Fibroblast of pulmonary artery (primary cell): ENCODE results near the gene ZNF613.

Source experiments
- DNase-seq: peaks from one replicate; pipeline ENCODE4 v3.0.0-alpha.2; 2010; ENCODE audit warnings: low read depth
- H3K4me3 ChIP-seq: replicated peaks from 2 replicates; pipeline ENCODE4 v1.5.1; 2011; ENCODE audit warnings: low read depth, mild to moderate bottlenecking, control low read depth, low read length, moderate library complexity
- TF ChIP-seq, protein P1 (sequence below): IDR thresholded peaks from 2 replicates; pipeline ENCODE4 v1.5.1; 2011; ENCODE audit warnings: mild to moderate bottlenecking, control low read depth, low read length, inconsistent platforms; ENCODE audit errors: missing control alignments

The ZNF613 gene

DNA sequence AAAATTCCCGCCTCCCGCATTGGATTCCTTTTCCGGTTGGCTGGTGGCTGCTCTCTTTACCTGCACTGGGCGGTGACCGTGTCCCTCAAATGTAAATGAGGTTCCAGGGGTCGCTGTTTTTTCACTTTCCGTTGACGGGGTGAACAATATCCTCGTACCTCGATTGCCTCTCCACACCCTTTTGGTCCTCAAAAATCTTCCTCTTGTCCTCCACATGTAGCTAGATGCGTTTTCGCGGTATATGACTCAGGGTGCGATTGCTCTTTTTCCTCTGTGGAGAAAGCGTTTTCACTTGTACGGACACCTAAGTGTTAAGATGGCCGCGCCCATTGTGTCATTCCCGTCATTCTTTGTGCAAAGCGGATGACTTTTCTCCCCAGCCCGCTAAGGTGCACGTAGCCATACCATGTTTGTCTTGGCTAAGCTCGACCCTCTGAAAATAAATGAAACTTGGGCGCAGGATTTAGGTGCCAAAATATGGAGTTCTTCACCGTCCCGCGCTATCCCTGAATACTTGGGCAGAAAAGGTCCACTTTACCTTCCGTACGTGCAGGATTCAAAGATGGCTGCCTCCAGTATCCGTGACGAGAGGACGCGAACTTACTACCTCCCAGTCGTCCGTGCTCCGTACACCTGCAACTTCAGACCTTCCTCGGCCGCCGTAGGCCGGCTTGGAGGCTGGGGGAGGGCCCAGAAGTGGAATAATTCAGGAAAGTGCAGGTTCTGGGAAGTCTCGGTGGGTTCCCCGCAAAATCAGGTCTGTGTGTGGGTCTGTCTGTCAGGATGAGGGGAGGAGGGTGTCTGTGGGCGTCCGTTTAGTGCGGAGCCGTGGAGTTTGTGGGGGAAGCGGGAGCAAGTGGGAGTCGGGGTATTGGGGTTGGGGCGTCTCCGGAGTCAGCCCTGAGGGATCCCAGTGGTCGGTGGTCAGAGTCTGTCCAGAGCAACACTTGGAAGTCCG lies at the start of gene ZNF613:
TSS of gene ZNF613 (plus strand) at position 689 of the 958 bp plus-strand sequence. CDS start 8,749 bp downstream, outside the sequence.
- peak within 1 kb of the TSS; percentile 100 for H3K4me3 ChIP-seq
- peak; percentile 98 for DNase-seq
- TF ChIP-seq, protein P1, sequence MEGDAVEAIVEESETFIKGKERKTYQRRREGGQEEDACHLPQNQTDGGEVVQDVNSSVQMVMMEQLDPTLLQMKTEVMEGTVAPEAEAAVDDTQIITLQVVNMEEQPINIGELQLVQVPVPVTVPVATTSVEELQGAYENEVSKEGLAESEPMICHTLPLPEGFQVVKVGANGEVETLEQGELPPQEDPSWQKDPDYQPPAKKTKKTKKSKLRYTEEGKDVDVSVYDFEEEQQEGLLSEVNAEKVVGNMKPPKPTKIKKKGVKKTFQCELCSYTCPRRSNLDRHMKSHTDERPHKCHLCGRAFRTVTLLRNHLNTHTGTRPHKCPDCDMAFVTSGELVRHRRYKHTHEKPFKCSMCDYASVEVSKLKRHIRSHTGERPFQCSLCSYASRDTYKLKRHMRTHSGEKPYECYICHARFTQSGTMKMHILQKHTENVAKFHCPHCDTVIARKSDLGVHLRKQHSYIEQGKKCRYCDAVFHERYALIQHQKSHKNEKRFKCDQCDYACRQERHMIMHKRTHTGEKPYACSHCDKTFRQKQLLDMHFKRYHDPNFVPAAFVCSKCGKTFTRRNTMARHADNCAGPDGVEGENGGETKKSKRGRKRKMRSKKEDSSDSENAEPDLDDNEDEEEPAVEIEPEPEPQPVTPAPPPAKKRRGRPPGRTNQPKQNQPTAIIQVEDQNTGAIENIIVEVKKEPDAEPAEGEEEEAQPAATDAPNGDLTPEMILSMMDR: peak; percentile 21

DNA sequence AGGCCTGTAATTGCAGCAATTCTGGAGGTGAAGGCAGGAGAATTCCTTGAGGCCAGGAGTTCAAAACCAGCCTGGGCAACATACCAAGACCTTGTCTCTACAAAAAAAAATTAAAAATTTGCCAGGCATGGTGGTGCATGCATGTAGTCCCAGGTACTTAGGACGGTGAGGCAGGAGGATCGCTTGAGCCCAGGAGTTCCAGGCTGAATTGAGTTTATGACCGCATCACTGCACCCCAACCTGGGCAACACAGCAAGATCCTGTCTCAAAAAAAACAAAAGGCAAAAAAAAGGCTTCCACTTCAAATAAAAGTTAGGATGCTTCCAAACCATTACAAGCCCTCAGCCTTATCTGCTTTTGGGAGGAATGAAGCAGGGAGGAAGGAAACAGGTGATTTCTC lies 44.8 kb upstream of the ZNF613 start:
- H3K4me3 ChIP-seq: no peak overlapping the region
- TF ChIP-seq, protein P1: no peak
- no peak for DNase-seq

DNA sequence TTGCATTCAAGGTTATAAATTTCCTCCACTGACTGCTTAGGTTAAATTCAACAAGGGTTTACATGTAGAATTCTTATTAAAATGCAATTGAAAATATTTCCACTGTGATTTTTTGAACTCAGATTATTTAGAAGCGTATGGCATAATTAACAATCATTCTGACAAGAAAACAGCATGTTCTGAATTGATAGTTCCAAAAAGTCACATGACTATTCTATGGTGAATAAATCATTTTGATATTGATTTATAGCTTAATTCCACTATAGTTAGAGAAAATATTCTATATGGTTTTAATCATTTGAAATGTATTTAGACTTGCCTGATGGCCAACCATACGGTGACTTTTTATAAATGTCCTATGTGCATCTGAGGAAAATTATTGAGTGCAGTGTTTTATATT lies 42.6 kb upstream of the ZNF613 start:
- TF ChIP-seq, protein P1: no peak
- no peak for DNase-seq
- H3K4me3 ChIP-seq: no peak overlapping the region

DNA sequence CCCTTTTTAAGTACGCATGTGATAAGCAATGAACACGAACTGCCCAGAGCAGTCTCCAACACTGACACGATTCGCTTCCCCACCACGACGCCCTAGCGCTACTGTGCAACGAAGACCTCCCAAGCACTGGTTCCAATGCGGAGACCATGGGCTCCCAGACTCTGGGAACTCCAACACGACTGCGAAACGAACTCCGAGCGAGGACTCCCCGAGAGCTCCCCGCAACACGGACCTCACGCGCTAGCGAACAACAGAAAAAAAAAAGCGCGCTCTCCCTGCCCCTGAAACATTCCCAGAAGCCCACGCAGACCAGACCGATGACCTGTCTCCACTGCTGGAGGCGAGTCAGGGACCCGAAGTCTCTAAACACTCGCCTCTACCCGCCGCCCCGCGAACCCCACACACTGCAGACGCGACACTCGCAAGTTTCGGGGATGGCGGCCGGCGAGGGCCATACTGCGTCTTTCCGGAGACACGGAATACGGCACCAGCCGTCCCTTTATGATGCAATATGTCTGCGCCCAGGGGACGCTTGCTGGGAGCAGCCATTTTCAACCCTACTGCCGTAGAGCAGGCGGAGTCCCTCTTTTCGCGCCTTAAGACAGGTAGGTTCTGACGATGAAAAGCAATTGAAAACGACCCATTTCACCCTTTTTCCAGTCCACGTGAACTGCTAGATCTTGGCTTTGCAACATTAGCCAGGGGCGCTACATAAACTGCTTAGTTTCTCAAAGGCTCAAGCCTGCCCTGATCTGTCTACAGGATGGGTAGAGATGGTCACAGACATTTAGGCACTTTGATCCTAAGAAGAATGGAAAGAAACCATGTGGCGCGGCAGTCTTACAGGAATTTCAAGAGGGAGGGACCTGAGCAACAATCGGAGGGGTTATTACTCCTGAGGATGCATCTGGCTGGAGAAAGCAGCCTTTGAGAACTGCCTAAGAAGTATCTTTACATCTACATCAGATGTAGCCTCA lies 39.5 kb upstream of the ZNF613 start, which contains the start of gene ZNF577:
TSS of gene ZNF577 (minus strand) at position 430 of the 977 bp plus-strand sequence. CDS start 7,569 bp downstream, outside the sequence.
- H3K4me3 ChIP-seq: peak within 1 kb of the TSS; percentile 84
- TF ChIP-seq, protein P1: no peak
- DNase-seq: peak; percentile 95

DNA sequence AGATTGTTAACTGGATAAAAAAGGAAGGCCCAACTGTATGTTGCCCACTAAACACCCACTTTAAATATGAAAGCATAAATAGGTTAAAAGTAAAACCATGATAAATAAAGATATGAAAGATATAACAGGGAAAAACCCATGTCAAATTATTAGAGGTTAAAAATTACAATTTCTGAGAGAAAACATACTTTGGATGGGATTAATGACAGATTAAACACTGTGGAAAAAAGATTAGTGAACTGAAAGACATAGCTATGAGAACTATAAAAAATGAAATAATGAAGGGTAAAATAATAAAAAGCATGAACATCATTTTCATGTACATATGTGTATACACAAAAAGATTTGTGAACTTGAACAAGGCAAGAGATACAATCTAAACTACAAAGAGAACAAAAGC lies 37.3 kb upstream of the ZNF613 start:
- no peak for DNase-seq
- TF ChIP-seq, protein P1: no peak
- H3K4me3 ChIP-seq: no peak overlapping the region

DNA sequence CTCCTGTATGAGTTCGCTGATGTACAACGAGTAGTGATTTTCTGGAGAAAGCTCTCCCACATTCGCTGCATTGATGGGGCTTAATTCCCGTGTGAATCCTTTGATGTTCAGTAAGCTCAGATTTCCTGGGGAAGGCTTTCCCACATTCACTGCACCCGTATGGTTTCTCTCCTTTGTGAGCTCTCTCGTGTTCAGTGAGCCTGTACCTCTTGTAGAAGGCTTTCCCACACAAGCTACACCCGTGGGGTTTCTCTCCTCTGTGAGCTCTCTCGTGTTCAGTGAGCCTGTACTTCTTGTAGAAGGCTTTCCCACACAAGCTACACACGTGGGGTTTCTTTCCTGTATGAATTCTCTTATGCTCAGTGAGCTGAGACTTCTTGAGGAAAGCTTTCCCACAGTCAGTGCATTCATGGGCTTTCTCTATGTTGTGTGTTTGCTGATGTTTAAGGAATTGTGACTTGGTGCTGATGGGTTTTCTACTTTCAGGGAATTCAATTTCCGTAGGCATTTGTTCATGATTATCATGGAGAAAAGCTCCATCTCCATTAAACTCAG lies 36.0 kb upstream of the ZNF613 start:
- no peak overlapping the region for H3K4me3 ChIP-seq
- TF ChIP-seq, protein P1: no peak
- DNase-seq: no peak
